B cell (primary cell): ENCODE data around the gene ESPNL. TPM values are rescaled to one million over a fixed set of nuclear protein-coding genes. Genes with fewer than 3 reads are reported as not detected.

Source experiments
- ATAC-seq: fragments of 200-7000 bp; cut with Tn5 transposase; one replicate; pipeline ENCODE4 v1.10.0; 2021; ENCODE audit warnings: low read depth, mild to moderate bottlenecking, moderate number of reproducible peaks, moderate library complexity
- CTCF ChIA-PET: fragments of 350-600 bp; sonication (Branson Sonifier 250); formaldehyde crosslinking; loops from one replicate; lab custom pipeline; 2021; ENCODE audit warnings: antibody characterized with exemption, inconsistent platforms; lab: Charles Lee
- POLR2A ChIA-PET: fragments of 350-600 bp; sonication (Branson Sonifier 250); formaldehyde crosslinking; loops from one replicate; lab custom pipeline; 2021; ENCODE audit warnings: antibody characterized with exemption; lab: Charles Lee
- DNase-seq: peaks from one replicate; pipeline ENCODE4 v3.0.0; 2013
- H2AFZ ChIP-seq: 2 replicates; pipeline ENCODE4 v1.6.1; 2012; ENCODE audit warnings: mild to moderate bottlenecking, low read depth, low read length; ENCODE audit not compliant: insufficient read depth, poor library complexity, severe bottlenecking
- H3K27ac ChIP-seq, 2 donors: 1 replicate in 1 of 2; 2 replicates in 1 of 2; pipeline ENCODE4 v1.5.1; 2012 to 2013; ENCODE audit warnings: low read length in 2 of 2, mild to moderate bottlenecking in 2 of 2, moderate library complexity in 1 of 2
- H3K27me3 ChIP-seq, 4 experiments: fragments of 200-600 bp in 1 of 4; sonication (generic) in 1 of 4; replicated peaks in 1 of 4; 1 replicate in 2 of 4; 2 replicates in 2 of 4; pipeline versions ENCODE4 v1.6.1 to v1.7.0; 2013 to 2016; ENCODE audit warnings: low read length in 3 of 4, mild to moderate bottlenecking in 2 of 4, mixed read lengths in 1 of 4, moderate library complexity in 1 of 4; ENCODE audit not compliant: insufficient read depth in 4 of 4, control insufficient read depth in 3 of 4; ENCODE audit errors: control extremely low read depth in 1 of 4
- H3K36me3 ChIP-seq, 2 experiments: replicated peaks in 1 of 2; 1 replicate in 1 of 2; 2 replicates in 1 of 2; pipeline versions ENCODE4 v1.6.1 to v1.7.1; 2013; ENCODE audit warnings: low read length in 1 of 2; ENCODE audit not compliant: insufficient read depth in 2 of 2, control insufficient read depth in 1 of 2; ENCODE audit errors: control extremely low read depth in 1 of 2, extremely low read depth in 1 of 2
- H3K4me1 ChIP-seq, 2 donors: fragments of 200-600 bp in 1 of 2; sonication (generic) in 1 of 2; 1 replicate in 1 of 2; 2 replicates in 1 of 2; pipeline versions ENCODE4 v1.5.1 to v1.6.1; 2013 to 2017; ENCODE audit warnings: low read length in 2 of 2; ENCODE audit not compliant: control insufficient read depth in 2 of 2, insufficient read depth in 2 of 2
- H3K4me2 ChIP-seq: replicated peaks from 2 replicates; pipeline ENCODE3; 2012; ENCODE audit warnings: mild to moderate bottlenecking, low read depth, low read length; ENCODE audit not compliant: poor library complexity, severe bottlenecking
- H3K4me3 ChIP-seq, 5 experiments: fragments of 200-600 bp in 1 of 5; sonication (generic) in 1 of 5; 1 replicate in 3 of 5; 2 replicates in 2 of 5; pipeline versions ENCODE4 v1.5.1 to v1.7.0; 2011 to 2016; ENCODE audit warnings: low read length in 4 of 5, mild to moderate bottlenecking in 4 of 5, low read depth in 2 of 5, control low read depth in 1 of 5, moderate library complexity in 1 of 5; ENCODE audit not compliant: insufficient read depth in 1 of 5; ENCODE audit errors: control extremely low read depth in 1 of 5, extremely low read depth in 1 of 5
- H3K79me2 ChIP-seq: fragments of 200-600 bp; sonication (generic); one replicate; pipeline ENCODE4 v1.6.0; 2016; ENCODE audit warnings: low read length; ENCODE audit not compliant: control insufficient read depth, insufficient read depth
- H3K9ac ChIP-seq: fragments of 200-600 bp; sonication (generic); 2 replicates; pipeline ENCODE4 v1.6.1; 2017; ENCODE audit warnings: mild to moderate bottlenecking, low read length, moderate library complexity
- H3K9me3 ChIP-seq, 3 donors: one replicate each; pipeline versions ENCODE4 v1.6.1 to v1.7.1; 2013; ENCODE audit warnings: low read length in 2 of 3; ENCODE audit not compliant: control insufficient read depth in 2 of 3, insufficient read depth in 1 of 3; ENCODE audit errors: control extremely low read depth in 1 of 3
- H4K20me1 ChIP-seq: 2 replicates; pipeline ENCODE4 v1.6.0; 2012; ENCODE audit warnings: mild to moderate bottlenecking, low read length; ENCODE audit not compliant: insufficient read depth, control insufficient read depth, poor library complexity, severe bottlenecking
- H3K27ac Mint-ChIP-seq: one replicate; pipeline ENCODE4 v1.8.0; 2021; ENCODE audit warnings: mixed read lengths
- H3K27me3 Mint-ChIP-seq: one replicate; pipeline ENCODE4 v1.8.0; 2021; ENCODE audit warnings: mixed read lengths
- H3K4me1 Mint-ChIP-seq: one replicate; pipeline ENCODE4 v1.8.0; 2021; ENCODE audit warnings: mixed read lengths
- H3K4me3 Mint-ChIP-seq: one replicate; pipeline ENCODE4 v1.8.0; 2021; ENCODE audit warnings: mixed read lengths
- H3K9me3 Mint-ChIP-seq: one replicate; pipeline ENCODE4 v1.8.0; 2022; ENCODE audit warnings: mixed read lengths; ENCODE audit not compliant: insufficient read depth
- CTCF ChIP-seq: fragments of 200-600 bp; IDR thresholded peaks from one replicate; pipeline ENCODE4 v1.8.0; 2022; ENCODE audit warnings: antibody characterized with exemption, mild to moderate bottlenecking
- EZH2 ChIP-seq: IDR thresholded peaks from 2 replicates; pipeline ENCODE4 v1.6.1; 2012; ENCODE audit warnings: borderline replicate concordance, low read depth, mild to moderate bottlenecking, moderate library complexity, low read length; ENCODE audit not compliant: insufficient read depth, poor library complexity, severe bottlenecking
- WGBS: methylation state at CpG from one replicate; pipeline ENCODE4 v1.1.5; 2013; ENCODE audit warnings: missing lambda C conversion rate; ENCODE audit not compliant: insufficient coverage; 5-methylcytosine and 5-hydroxymethylcytosine counted together
- intact Hi-C: fragments of 100-400 bp; cut with micrococcal nuclease; formaldehyde crosslinking; loops from one replicate; pipeline ENCODE4 v1.10.0; 2022
- polyA plus RNA-seq: library from polyadenylated mRNA; depleted of rRNA; stranded (reverse); fragments of >200 nt; gene quantifications from 2 replicates; pipeline ENCODE4 v1.2.3, GENCODE V29; 2012
- total RNA-seq, 2 donors: library from RNA; stranded (reverse); fragments of 120-200 nt in 1 of 2; gene quantifications; 1 replicate in 1 of 2; 2 replicates in 1 of 2; pipeline versions ENCODE4 v1.2.3 to v1.2.4, GENCODE V29; 2013 to 2022

Gene ESPNL
- total and polyA plus RNA-seq, 2 donors (not counting 1 experiment from before 2014, with no cell fraction given), result 1.6 to 2.5 TPM

GRCh38 chr2:238098901-238099713 is 1.0 kb upstream of the ESPNL start:
- no peak for DNase-seq
- H3K79me2 ChIP-seq, result no peaks in the 10 kb centered on the region

More at GRCh38 chr2:238098901-238099713, 1.0 kb upstream of the ESPNL start:
- H3K4me1 Mint-ChIP-seq, result peaks cover 18% of the 10 kb centered on the region
- Histone ChIP-seq H3K4me3 (peak overlapping the region in 2 of 5 experiments; percentile 26 to 41), H3K36me3 (no peaks in the 10 kb centered on the region), H4K20me1 (no peaks in the 10 kb centered on the region), H3K9ac (peak overlapping the region; percentile 31), H3K4me2 (peak overlapping the region; percentile 64), H2AFZ (peak overlapping the region; percentile 34), H3K27ac (no peak overlapping the region), H3K9me3 (no peaks in the 10 kb centered on the region), H3K4me1 (peaks cover 15 to 22% of the 10 kb centered on the region in 2 donors), H3K27me3 (no peaks in the 10 kb centered on the region)
- peak; percentile 37 for ATAC-seq
- H3K4me3 Mint-ChIP-seq, result peak overlapping the region; percentile 84
- H3K27ac Mint-ChIP-seq, result peak overlapping the region; percentile 88
- WGBS, result 25% methylated on average over 15 of the region's 17 CpGs
- intact Hi-C loops, result loop anchor here (1.0 to 2.0 kb wide), 4 partner anchors 8 to 190 kb away; partner anchors contain the start of genes PER2 and UBE2F
- no peaks in the 10 kb centered on the region for H3K27me3 Mint-ChIP-seq
- no peak for TF ChIP-seq EZH2
- TF ChIP-seq CTCF, result no peak
- ChIA-PET CTCF (interaction anchor here (1.0 to 1.2 kb wide), 3 partner anchors 10 to 41 kb away, joined by 3 to 5 read pairs (median 4); no protein-coding TSS in a partner anchor), POLR2A (interaction anchor here (1.0 to 1.4 kb wide), 2 partner anchors 9 to 10 kb away, joined by 4 read pairs; no protein-coding TSS in a partner anchor)
- no peaks in the 10 kb centered on the region for H3K9me3 Mint-ChIP-seq
